ENCODE measurements around the gene MAPK7.

DNA sequence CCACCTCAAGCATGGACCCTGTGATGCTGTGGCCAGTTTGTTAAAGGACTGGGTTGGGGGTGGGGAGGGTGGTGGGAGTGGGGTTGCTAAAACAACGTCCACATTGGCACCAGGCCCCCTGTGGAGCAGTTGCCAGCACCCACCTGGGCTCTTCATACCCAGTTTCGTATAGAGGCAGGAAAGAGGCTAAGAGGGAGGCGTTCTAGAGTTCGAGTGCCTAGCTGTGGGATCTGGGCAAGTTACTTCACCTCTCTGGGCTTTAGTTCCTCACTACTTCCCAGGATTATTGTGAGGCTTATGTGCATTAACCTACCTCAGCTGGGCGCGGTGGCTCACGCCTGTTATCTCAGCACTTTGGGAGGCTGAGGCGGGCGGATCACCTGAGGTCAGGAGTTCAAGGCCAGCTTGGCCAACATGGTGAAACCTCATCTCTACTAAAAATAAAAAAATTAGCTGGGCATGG lies 7.3 kb downstream of the MAPK7 start:
- TF ChIP-seq, protein P1, sequence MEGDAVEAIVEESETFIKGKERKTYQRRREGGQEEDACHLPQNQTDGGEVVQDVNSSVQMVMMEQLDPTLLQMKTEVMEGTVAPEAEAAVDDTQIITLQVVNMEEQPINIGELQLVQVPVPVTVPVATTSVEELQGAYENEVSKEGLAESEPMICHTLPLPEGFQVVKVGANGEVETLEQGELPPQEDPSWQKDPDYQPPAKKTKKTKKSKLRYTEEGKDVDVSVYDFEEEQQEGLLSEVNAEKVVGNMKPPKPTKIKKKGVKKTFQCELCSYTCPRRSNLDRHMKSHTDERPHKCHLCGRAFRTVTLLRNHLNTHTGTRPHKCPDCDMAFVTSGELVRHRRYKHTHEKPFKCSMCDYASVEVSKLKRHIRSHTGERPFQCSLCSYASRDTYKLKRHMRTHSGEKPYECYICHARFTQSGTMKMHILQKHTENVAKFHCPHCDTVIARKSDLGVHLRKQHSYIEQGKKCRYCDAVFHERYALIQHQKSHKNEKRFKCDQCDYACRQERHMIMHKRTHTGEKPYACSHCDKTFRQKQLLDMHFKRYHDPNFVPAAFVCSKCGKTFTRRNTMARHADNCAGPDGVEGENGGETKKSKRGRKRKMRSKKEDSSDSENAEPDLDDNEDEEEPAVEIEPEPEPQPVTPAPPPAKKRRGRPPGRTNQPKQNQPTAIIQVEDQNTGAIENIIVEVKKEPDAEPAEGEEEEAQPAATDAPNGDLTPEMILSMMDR (IDR thresholded peaks at IDR 0.05 in 4 of 5, conservative IDR thresholded peaks at IDR 0.05 in 1 of 5) = no peak
- no peak for TF ChIP-seq POLR2A (IDR thresholded peaks at IDR 0.05)

All from gastrocnemius medialis (tissue), 4 donors.